Uterus (tissue), 2 donors: ENCODE measurements around the gene PKDREJ.

Experiments used
- CTCF ChIP-seq, 4 experiments: fragments of 200-600 bp in 2 of 4; fragments of 450-650 bp in 2 of 4; sonication (generic) in 2 of 4; IDR thresholded peaks; one replicate each; pipeline ENCODE4 v1.5.1; 2016 to 2019; ENCODE audit warnings: antibody characterized with exemption in 4 of 4, mild to moderate bottlenecking in 2 of 4, moderate library complexity in 1 of 4
- POLR2A ChIP-seq, 2 donors: fragments of 450-650 bp; IDR thresholded peaks; one replicate each; pipeline ENCODE4 v1.6.1; 2016; ENCODE audit warnings: antibody characterized with exemption in 2 of 2, mild to moderate bottlenecking in 1 of 2, moderate library complexity in 1 of 2

- TF ChIP-seq CTCF (IDR thresholded peaks at IDR 0.05) (no peak), POLR2A (IDR thresholded peaks at IDR 0.05) (no peak)
These were observed 25.7 kb upstream of the PKDREJ start for GRCh38 chr22:46288846-46289243.
